Cardiac muscle cell (in vitro differentiated cells and primary cell): ENCODE results near the gene PLP1. TPM values are rescaled to one million over a fixed set of nuclear protein-coding genes. Genes with fewer than 3 reads are reported as not detected.
A peak's percentile ranks its signal among the peaks of the same experiment; 100 is the strongest.
"Not testable (repeated sequence)": the region's sequence is repeated elsewhere in the genome, so short reads cannot be mapped to it uniquely, and the experiment has no call there.

Experiments
- DNase-seq, 2 donors: peaks; one replicate each; pipeline versions ENCODE4 v3.0.0 to v3.0.0-alpha.2; 2010 to 2017; ENCODE audit warnings: low read depth in 1 of 2, low spot score in 1 of 2
- H3K27ac ChIP-seq: fragments of 200-600 bp; sonication (generic); 2 replicates; pipeline ENCODE4 v1.5.1; 2016
- H3K27me3 ChIP-seq: fragments of 200-600 bp; sonication (generic); 2 replicates; pipeline ENCODE4 v1.6.0; 2016; ENCODE audit warnings: control low read depth
- H3K36me3 ChIP-seq: fragments of 200-600 bp; sonication (generic); 2 replicates; pipeline ENCODE4 v1.5.1; 2016; ENCODE audit warnings: control low read depth
- H3K4me1 ChIP-seq: fragments of 200-600 bp; sonication (generic); 2 replicates; pipeline ENCODE4 v1.8.1; 2017; ENCODE audit warnings: low read depth, mild to moderate bottlenecking, mixed run types
- H3K4me3 ChIP-seq: fragments of 200-600 bp; sonication (generic); 2 replicates; pipeline ENCODE4 v1.5.1; 2016; ENCODE audit warnings: mild to moderate bottlenecking
- H3K9me3 ChIP-seq: fragments of 200-600 bp; sonication (generic); 2 replicates; pipeline ENCODE4 v1.5.1; 2017; ENCODE audit warnings: low read depth, mild to moderate bottlenecking, control low read depth
- polyA plus RNA-seq: library from polyadenylated mRNA; unstranded; fragments of >200 nt; fragmentation: Nextera tagmentation; extraction: Ambion mirVana; gene quantifications from 2 replicates; pipeline ENCODE4 v1.2.1, GENCODE V29; 2016
- total RNA-seq: library from RNA; depleted of rRNA; stranded (reverse); fragments of >200 nt; gene quantifications from 2 replicates; pipeline ENCODE4 v1.2.3, GENCODE V29; 2016
- TF ChIP-seq, protein P1 (sequence below): IDR thresholded peaks from 2 replicates; pipeline ENCODE4 v1.5.1; 2012; ENCODE audit warnings: low read depth, mild to moderate bottlenecking, low read length

The PLP1 gene
- total and polyA plus RNA-seq, 2 experiments from 2014 or later, result 0.03 TPM; not detected in 1

DNA sequence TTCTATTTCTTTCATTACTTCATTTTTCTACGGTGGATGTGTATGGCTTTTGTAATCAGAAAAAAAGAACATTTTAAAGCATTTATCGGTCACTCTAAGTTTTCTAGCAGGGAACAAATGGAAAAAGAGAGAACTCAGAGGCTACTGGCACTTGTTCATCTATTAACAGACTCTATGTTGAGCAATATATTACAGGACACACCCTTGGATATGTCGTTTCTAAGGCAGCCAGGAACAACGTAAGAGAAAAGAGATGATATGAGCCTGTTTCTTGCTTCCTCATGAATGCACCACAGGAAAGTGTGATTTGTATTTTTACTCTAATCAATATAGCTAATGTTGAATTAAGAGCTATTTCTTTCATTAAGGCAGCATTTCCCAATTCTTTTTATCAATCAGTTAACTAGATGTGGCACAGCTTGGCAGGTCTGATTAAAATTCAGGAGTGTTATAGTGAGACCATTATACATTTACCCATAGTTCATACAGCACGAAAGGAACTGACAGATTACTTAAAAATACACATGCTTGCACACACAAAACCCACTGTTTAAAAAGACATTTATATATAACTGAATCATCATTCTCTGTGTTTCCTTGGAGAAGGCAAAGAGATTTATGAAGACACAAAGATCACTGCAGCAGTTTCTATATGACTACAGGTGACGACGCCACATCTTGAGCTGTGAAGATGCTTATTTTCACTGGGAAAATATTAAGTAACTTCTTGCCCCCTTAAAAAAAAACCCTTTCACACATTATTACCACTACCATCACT, 42.4 kb downstream of the PLP1 start:
- no peak overlapping the region for H3K4me3 ChIP-seq
- no peaks in the 10 kb centered on the region for H3K27me3 ChIP-seq
- DNase-seq, result peak in 1 of 2 donors; percentile 31
- H3K4me1 ChIP-seq, result no peaks in the 10 kb centered on the region
- H3K36me3 ChIP-seq, result no peaks in the 10 kb centered on the region
- no peaks in the 10 kb centered on the region for H3K9me3 ChIP-seq
- TF ChIP-seq, protein P1, sequence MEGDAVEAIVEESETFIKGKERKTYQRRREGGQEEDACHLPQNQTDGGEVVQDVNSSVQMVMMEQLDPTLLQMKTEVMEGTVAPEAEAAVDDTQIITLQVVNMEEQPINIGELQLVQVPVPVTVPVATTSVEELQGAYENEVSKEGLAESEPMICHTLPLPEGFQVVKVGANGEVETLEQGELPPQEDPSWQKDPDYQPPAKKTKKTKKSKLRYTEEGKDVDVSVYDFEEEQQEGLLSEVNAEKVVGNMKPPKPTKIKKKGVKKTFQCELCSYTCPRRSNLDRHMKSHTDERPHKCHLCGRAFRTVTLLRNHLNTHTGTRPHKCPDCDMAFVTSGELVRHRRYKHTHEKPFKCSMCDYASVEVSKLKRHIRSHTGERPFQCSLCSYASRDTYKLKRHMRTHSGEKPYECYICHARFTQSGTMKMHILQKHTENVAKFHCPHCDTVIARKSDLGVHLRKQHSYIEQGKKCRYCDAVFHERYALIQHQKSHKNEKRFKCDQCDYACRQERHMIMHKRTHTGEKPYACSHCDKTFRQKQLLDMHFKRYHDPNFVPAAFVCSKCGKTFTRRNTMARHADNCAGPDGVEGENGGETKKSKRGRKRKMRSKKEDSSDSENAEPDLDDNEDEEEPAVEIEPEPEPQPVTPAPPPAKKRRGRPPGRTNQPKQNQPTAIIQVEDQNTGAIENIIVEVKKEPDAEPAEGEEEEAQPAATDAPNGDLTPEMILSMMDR, result no peak
- no peak overlapping the region for H3K27ac ChIP-seq

DNA sequence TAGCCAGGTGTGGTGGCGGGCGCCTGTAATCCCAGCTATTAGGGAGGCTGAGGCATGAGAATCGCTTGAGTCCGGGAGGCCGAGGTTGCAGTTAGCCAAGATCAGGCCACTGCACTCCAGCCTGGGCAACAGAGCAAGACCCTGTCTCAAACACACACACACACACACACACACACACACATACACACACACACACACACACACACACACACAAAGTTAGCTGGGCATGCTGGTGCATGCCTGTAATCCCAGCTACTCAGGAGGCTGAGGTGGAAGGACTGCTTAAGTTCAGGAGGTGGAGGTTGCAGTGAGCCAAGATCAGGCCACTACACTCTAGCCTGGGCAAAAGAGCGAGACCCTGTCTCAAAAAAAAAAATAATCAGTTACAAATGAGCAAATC, 44.2 kb downstream of the PLP1 start:
- not testable (repeated sequence) for H3K9me3 ChIP-seq, H3K4me3 ChIP-seq, H3K36me3 ChIP-seq, H3K27ac ChIP-seq, DNase-seq, H3K4me1 ChIP-seq, H3K27me3 ChIP-seq

DNA sequence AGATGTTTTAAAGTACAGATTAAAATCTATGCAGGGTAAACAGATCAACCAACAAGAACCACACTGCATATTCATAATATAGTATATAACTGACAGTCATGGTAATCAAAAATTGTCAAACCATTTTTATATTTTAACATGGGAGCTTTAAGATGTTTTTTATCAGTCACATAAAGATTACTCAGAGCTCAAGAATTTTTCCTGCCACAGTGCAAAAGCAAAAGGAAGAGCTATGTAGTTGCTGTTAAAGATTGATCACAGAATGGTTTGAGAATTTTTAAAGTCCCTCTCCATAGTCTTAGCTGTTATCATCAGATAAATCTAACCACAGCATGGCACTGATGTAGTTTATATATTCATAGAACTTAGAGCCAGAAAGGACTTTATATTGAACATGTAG, 47.0 kb downstream of the PLP1 start:
- Histone ChIP-seq H3K27ac (no peak overlapping the region), H3K4me1 (no peaks in the 10 kb centered on the region), H3K27me3 (peaks cover 22% of the 10 kb centered on the region), H3K36me3 (no peaks in the 10 kb centered on the region), H3K9me3 (no peaks in the 10 kb centered on the region), H3K4me3 (no peak overlapping the region)
- TF ChIP-seq, protein P1, result no peak
- DNase-seq, result peak in 1 of 2 donors; percentile 25

DNA sequence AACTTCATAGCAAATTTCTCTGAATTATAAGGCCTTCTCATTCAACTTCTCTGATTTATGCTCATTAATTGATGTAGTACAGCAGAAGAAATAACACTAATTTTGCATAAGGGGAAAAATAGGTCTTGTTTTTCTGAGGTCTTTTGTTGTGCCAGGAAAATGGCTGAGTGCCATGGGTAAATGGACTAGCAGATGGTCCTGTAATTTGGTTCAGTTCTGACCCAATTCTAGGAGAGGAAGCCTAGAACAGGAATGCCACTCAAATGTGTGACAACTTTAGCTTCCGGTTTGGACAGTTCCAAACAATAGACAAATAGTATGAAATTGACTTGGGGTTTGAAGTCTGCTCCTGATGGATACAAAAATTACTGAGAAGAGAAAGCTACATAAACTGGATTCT, 49.2 kb downstream of the PLP1 start:
- TF ChIP-seq, protein P1, result no peak
- DNase-seq, result no peak
- Histone ChIP-seq H3K4me1 (no peaks in the 10 kb centered on the region), H3K27ac (no peak overlapping the region), H3K9me3 (no peaks in the 10 kb centered on the region), H3K27me3 (peaks cover 44% of the 10 kb centered on the region), H3K4me3 (no peak overlapping the region), H3K36me3 (no peaks in the 10 kb centered on the region)

DNA sequence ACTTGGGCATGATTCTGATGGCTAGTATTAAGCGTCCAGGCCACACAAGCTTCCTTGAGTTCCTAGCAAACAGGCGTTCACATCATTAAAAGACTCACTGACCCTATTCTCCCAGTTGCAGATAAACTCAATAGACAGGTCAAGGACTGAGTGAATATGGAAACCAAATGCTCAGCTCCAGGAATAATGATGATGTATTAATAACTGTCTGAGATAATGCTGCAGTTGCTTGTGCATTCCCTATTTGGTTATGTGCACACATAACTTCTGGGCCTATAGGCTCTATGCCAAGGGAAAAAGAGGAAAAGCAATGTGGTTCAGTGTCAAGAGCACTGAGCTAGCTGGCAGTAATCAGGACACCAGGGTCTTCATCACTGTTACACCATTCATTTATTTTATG, 51.9 kb downstream of the PLP1 start:
- H3K4me3 ChIP-seq, result no peak overlapping the region
- H3K9me3 ChIP-seq, result no peaks in the 10 kb centered on the region
- no peaks in the 10 kb centered on the region for H3K36me3 ChIP-seq
- no peaks in the 10 kb centered on the region for H3K4me1 ChIP-seq
- TF ChIP-seq, protein P1, result no peak
- H3K27me3 ChIP-seq, result peaks cover 47% of the 10 kb centered on the region
- no peak overlapping the region for H3K27ac ChIP-seq
- peak in 1 of 2 donors; percentile 19 for DNase-seq

DNA sequence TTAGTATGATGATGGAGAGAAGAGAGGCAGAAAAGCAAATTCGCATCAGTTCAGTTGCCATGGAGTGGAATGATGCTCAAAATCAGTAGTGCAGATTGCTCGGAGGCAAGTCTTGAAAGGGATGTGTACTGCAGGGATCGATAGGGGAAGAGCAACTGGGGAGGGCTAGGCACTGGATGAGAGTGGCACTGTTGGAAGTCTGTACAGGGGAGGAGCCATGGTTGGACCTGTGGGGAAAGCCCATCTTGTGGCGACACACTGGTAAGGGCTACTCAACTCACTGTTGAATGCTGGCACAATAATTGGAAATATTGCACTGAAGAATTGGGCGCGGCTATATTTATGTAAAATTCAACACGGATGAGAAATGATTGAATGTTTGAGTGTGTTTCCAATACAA, 54.2 kb downstream of the PLP1 start:
- no peak for DNase-seq
- H3K4me1 ChIP-seq, result no peaks in the 10 kb centered on the region
- no peak overlapping the region for H3K4me3 ChIP-seq
- TF ChIP-seq, protein P1, result no peak
- no peaks in the 10 kb centered on the region for H3K36me3 ChIP-seq
- no peak overlapping the region for H3K27ac ChIP-seq
- peaks cover 61% of the 10 kb centered on the region for H3K27me3 ChIP-seq
- H3K9me3 ChIP-seq, result no peaks in the 10 kb centered on the region
